GM10266 (cell line): ENCODE data around the gene VAV2.

Source experiments
- DNase-seq: peaks from one replicate; pipeline ENCODE4 v3.0.0; 2012; ENCODE audit errors: extremely low spot score
- TF ChIP-seq, protein P1 (sequence below): IDR thresholded peaks from 2 replicates; pipeline ENCODE4 v1.5.1; 2012; ENCODE audit warnings: mild to moderate bottlenecking, low read depth; ENCODE audit not compliant: control insufficient read depth, insufficient read depth; ENCODE audit errors: missing control alignments

The VAV2 gene

DNA sequence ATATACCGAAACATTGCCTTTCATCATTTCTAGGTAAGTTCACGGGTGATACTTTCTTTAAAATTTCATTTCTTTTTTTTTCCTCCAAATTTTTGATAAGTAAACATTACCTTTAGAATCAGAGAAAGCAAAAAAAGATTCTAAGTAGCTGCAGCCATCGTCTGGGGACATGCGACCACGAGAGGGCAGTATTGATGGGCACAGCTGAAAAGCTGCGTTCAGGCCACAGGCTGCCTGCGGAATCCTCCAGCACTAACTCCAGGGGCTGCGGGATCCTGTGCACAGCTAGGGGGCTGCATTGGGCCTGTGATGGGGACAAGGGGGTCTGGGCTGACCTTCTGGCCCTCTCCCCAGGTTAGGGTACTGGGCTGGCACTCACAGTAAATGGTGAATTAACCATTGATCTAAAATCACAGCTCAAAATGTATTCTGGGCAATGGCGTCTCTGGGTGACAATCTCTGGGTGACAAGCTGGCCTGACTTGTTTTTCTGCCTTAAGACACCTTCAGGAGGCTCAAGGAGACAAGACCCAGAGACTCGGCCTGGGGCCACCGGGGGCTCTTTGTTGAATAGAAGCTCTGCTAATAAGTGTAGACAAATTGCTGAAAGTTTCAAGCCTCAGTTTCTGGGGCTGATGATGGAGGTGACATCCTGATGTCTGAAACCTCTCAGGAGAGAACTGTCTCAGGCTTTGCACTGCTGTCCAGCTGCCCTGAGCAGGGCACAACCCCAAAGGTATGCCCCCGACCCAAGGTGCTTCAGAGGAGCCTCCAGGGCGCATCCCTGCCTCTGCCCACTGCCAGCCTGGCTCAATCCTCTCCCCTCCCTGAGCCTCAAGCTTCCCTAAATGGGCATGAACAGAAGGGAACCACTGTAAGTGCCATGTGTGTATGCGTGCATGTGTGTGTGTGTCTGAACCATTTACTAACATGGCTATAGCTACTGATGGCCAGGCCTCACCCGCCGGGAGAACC is 209.7 kb downstream of the VAV2 start:
- DNase-seq = peak; percentile 81
- TF ChIP-seq, protein P1, sequence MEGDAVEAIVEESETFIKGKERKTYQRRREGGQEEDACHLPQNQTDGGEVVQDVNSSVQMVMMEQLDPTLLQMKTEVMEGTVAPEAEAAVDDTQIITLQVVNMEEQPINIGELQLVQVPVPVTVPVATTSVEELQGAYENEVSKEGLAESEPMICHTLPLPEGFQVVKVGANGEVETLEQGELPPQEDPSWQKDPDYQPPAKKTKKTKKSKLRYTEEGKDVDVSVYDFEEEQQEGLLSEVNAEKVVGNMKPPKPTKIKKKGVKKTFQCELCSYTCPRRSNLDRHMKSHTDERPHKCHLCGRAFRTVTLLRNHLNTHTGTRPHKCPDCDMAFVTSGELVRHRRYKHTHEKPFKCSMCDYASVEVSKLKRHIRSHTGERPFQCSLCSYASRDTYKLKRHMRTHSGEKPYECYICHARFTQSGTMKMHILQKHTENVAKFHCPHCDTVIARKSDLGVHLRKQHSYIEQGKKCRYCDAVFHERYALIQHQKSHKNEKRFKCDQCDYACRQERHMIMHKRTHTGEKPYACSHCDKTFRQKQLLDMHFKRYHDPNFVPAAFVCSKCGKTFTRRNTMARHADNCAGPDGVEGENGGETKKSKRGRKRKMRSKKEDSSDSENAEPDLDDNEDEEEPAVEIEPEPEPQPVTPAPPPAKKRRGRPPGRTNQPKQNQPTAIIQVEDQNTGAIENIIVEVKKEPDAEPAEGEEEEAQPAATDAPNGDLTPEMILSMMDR = peak; percentile 78

DNA sequence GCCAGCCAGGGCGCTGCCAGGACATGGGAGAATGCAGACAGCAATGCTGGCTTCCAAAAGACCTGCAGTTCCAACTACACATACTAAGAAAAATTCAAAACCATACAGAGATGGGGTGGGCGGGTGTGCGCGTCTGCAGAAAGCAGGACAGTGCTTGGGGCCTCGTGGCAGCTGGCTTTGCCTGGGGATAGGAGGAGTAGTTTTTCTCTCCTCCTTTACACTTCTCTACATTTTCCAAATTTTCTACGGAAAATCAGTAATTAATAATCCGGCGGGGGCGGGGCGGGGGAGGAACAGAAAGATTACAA is 210.3 kb downstream of the VAV2 start:
- no peak for DNase-seq
- TF ChIP-seq, protein P1 = no peak

DNA sequence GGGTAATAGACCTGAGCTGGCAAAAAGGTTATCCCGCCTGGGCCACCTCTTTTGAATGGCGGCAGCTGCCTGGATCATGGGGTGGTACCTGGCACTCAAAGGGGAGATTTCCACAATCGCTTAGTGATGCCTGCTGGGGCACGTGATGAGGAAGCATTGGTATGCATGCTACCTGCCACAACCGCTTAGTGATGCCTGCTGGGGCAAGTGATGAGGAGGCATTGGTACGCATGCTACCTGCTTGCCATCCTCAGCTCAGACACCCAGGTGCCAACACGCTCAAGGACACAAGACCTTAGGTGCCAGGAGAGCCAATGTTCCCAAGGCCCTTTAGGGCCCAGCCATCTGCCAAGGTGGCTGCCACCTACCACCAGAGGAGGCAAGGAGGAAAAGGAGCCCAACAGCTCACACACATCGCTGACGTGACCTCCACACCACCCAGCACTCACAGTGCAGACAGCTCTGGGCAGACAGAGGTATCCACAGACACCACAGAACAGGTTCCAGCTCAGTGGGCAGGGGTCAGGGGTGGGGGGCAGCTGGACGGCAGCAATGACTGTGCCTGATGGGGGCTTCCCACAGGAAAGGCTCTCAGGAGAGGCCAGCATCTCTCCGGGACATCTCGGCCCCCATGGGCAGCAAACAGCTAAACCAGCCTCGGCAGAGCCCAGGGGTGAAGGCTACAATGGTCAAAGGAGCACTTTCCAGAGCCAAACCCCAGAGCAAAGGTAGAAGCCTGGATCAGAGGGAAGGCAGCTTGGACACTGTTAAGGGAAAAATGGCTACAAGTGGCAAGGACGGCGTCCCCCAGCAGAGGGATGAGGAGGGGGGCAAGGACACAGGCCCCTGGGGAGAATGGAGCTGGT is 210.9 kb downstream of the VAV2 start:
- TF ChIP-seq, protein P1 = no peak
- no peak for DNase-seq

DNA sequence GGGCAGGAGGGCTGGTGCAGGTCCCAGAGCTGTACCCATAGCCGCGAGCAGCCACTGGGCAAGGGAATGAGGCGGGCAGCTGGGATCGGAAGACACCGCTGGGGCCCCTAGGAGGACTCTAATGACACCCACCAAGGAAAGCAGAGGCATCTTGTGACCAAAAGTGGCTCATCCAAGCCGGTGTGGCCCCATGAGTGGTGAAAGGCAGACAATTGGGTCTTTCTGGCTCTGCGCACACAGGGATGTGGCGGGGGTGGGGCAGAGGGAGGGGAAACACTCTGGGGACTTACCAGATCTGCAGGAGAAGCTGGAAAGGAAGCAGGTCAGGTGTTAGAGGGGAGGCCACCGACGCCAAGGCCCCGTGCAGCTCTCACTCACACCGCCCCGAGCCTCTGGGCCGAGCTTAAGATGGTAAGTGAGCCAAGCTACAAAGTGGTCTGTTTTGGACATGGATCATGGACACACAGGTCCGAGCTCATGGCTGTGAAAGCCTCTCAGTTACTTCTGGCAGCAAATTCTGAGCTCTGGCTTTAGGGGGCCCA is 211.6 kb downstream of the VAV2 start:
- TF ChIP-seq, protein P1 = no peak

DNA sequence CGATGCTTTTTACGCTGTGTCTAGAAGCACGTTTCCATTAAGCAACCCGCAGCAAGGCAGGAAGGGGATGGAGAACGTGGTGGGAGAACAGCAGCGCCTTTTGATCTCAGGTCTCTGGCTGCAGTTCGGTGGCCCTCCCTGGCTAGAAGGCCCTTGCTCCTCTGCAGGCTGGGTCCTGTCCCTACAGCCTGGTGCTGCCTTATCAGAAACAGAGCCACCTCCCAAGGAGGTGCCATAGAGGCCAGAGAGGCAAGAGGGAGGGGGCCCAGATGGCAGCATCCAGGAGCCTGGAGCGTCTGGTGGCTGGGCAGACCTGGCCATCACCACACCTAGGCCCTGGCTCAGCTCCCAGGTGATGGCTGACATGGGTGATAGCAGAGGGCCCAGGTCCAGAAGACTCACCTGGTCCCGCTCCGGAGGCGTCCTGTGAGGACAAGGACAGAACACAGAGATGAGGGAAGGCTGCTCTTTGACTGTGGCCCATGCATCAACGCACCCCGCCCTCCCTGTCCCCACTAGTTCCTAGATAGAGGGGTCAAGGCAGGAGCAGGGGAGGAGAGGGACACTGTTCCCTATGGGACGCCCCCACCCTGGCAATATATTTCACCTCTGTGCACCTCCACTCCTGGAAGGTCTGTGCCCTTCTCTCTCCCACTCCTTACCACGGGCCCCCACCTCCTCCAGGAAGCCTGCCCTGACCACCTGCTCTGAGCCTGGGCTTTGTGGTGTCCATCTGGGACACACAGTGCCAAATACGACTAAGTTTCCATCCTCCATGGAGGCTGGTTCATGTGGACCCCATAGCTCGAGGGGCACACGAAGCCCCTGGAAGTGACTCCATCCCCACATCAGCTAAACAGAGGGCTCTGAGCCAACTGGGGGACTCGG is 212.4 kb downstream of the VAV2 start:
- DNase-seq = no peak
- TF ChIP-seq, protein P1 = no peak

More for the DNA sequence above, 211.6 kb downstream of the VAV2 start:
- DNase-seq = no peak

DNA sequence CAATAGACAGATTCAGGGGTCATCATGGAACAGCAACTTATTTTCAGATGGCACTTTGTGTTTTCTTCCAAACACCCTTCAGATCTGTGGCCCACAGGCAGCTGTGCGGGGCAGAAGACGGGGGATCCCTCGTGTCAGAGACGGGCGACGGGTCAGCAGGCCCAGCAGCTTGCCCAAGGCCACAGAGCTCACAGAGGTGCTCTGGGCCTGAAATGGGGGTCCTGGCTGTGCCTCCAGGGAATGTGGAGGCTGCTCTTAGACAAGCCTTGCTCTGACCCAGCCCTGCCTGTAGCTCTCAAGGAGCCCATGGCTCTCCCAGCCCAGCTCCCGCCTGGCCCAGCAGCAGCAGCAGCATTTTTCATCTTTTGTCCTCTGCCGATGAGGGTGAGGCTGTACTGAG is 213.0 kb downstream of the VAV2 start:
- no peak for DNase-seq
- TF ChIP-seq, protein P1 = no peak
